ENCODE results near the gene COL28A1.

The COL28A1 gene

GRCh38 chr7:7519528-7519927, 16.1 kb downstream of the COL28A1 start:
- H3K9me3 Mint-ChIP-seq = no peaks in the 10 kb centered on the region
- DNase-seq (no peak), ATAC-seq (no peak)
- no peak overlapping the region for H3K27ac Mint-ChIP-seq
- H3K4me3 Mint-ChIP-seq = no peak overlapping the region
- H3K36me3 Mint-ChIP-seq (ENCODE audit: low read depth) = no peaks in the 10 kb centered on the region
- H3K27me3 Mint-ChIP-seq = no peaks in the 10 kb centered on the region
- H3K4me1 Mint-ChIP-seq = no peaks in the 10 kb centered on the region

- no peak overlapping the region for H3K27ac Mint-ChIP-seq
- no peak for DNase-seq
- H3K4me1 Mint-ChIP-seq = no peaks in the 10 kb centered on the region
- H3K27me3 Mint-ChIP-seq = no peaks in the 10 kb centered on the region
- H3K36me3 Mint-ChIP-seq (ENCODE audit: low read depth) = no peaks in the 10 kb centered on the region
- ATAC-seq = no peak
- H3K4me3 Mint-ChIP-seq = no peak overlapping the region
- no peaks in the 10 kb centered on the region for H3K9me3 Mint-ChIP-seq
Observed at GRCh38 chr7:7519056-7519455, 16.6 kb downstream of the COL28A1 start.

GRCh38 chr7:7517754-7518153, 17.9 kb downstream of the COL28A1 start:
- Mint-ChIP-seq H3K4me3 (no peak overlapping the region), H3K9me3 (no peaks in the 10 kb centered on the region), H3K36me3 (ENCODE audit: low read depth) (no peaks in the 10 kb centered on the region), H3K27me3 (no peaks in the 10 kb centered on the region), H3K27ac (no peak overlapping the region), H3K4me1 (no peaks in the 10 kb centered on the region)
- ATAC-seq (no peak), DNase-seq (no peak)

- Mint-ChIP-seq H3K36me3 (ENCODE audit: low read depth) (no peaks in the 10 kb centered on the region), H3K4me3 (no peak overlapping the region), H3K27me3 (no peaks in the 10 kb centered on the region), H3K27ac (no peak overlapping the region), H3K9me3 (no peaks in the 10 kb centered on the region), H3K4me1 (no peaks in the 10 kb centered on the region)
- ATAC-seq (no peak), DNase-seq (no peak)
Observed at GRCh38 chr7:7516662-7517061, 19.0 kb downstream of the COL28A1 start.

GRCh38 chr7:7516156-7516555, 19.5 kb downstream of the COL28A1 start:
- no peak overlapping the region for H3K4me3 Mint-ChIP-seq

GRCh38 chr7:7512861-7513597, 22.6 kb downstream of the COL28A1 start:
- no peak overlapping the region for H3K4me3 Mint-ChIP-seq
- ATAC-seq = no peak

More at GRCh38 chr7:7516156-7516555, 19.5 kb downstream of the COL28A1 start:
- Mint-ChIP-seq H3K27ac (no peak overlapping the region), H3K27me3 (no peaks in the 10 kb centered on the region), H3K4me1 (no peaks in the 10 kb centered on the region), H3K9me3 (no peaks in the 10 kb centered on the region), H3K36me3 (ENCODE audit: low read depth) (no peaks in the 10 kb centered on the region)
- no peak for DNase-seq
- ATAC-seq = peak; percentile 49

GRCh38 chr7:7510794-7511193, 24.9 kb downstream of the COL28A1 start:
- ATAC-seq (no peak), DNase-seq (no peak)
- H3K27me3 Mint-ChIP-seq = no peaks in the 10 kb centered on the region
- no peak overlapping the region for H3K27ac Mint-ChIP-seq
- no peaks in the 10 kb centered on the region for H3K36me3 Mint-ChIP-seq (ENCODE audit: low read depth)
- no peaks in the 10 kb centered on the region for H3K9me3 Mint-ChIP-seq
- no peak overlapping the region for H3K4me3 Mint-ChIP-seq
- H3K4me1 Mint-ChIP-seq = no peaks in the 10 kb centered on the region

More at GRCh38 chr7:7512861-7513597, 22.6 kb downstream of the COL28A1 start:
- Mint-ChIP-seq H3K9me3 (no peaks in the 10 kb centered on the region), H3K27me3 (no peaks in the 10 kb centered on the region), H3K4me1 (no peaks in the 10 kb centered on the region), H3K27ac (no peak overlapping the region), H3K36me3 (ENCODE audit: low read depth) (no peaks in the 10 kb centered on the region)
- no peak for DNase-seq

GRCh38 chr7:7505915-7506314, 29.8 kb downstream of the COL28A1 start:
- Mint-ChIP-seq H3K4me3 (no peak overlapping the region), H3K27ac (no peak overlapping the region), H3K27me3 (no peaks in the 10 kb centered on the region), H3K4me1 (no peaks in the 10 kb centered on the region), H3K9me3 (no peaks in the 10 kb centered on the region), H3K36me3 (ENCODE audit: low read depth) (no peaks in the 10 kb centered on the region)
- no peak for ATAC-seq
- DNase-seq = no peak

GRCh38 chr7:7504910-7505704, 30.6 kb downstream of the COL28A1 start:
- no peaks in the 10 kb centered on the region for H3K27me3 Mint-ChIP-seq
- no peak overlapping the region for H3K27ac Mint-ChIP-seq
- ATAC-seq (no peak), DNase-seq (no peak)
- H3K4me1 Mint-ChIP-seq = no peaks in the 10 kb centered on the region
- no peak overlapping the region for H3K4me3 Mint-ChIP-seq
- H3K36me3 Mint-ChIP-seq (ENCODE audit: low read depth) = no peaks in the 10 kb centered on the region
- H3K9me3 Mint-ChIP-seq = no peaks in the 10 kb centered on the region

- H3K4me1 Mint-ChIP-seq = no peaks in the 10 kb centered on the region
- peaks cover 2% of the 10 kb centered on the region for H3K27me3 Mint-ChIP-seq
- DNase-seq = no peak
- no peak for ATAC-seq
- no peaks in the 10 kb centered on the region for H3K36me3 Mint-ChIP-seq (ENCODE audit: low read depth)
- H3K9me3 Mint-ChIP-seq = no peaks in the 10 kb centered on the region
- no peak overlapping the region for H3K4me3 Mint-ChIP-seq
- H3K27ac Mint-ChIP-seq = no peak overlapping the region
Observed at GRCh38 chr7:7499892-7500291, 35.8 kb downstream of the COL28A1 start.

GRCh38 chr7:7498856-7499255, 36.8 kb downstream of the COL28A1 start:
- H3K27me3 Mint-ChIP-seq = peaks cover 4% of the 10 kb centered on the region
- H3K4me3 Mint-ChIP-seq = no peak overlapping the region
- no peaks in the 10 kb centered on the region for H3K36me3 Mint-ChIP-seq (ENCODE audit: low read depth)
- H3K4me1 Mint-ChIP-seq = no peaks in the 10 kb centered on the region
- ATAC-seq (no peak), DNase-seq (no peak)
- no peak overlapping the region for H3K27ac Mint-ChIP-seq
- H3K9me3 Mint-ChIP-seq = no peaks in the 10 kb centered on the region

GRCh38 chr7:7496311-7496710, 39.4 kb downstream of the COL28A1 start:
- H3K27ac Mint-ChIP-seq = no peak overlapping the region
- no peaks in the 10 kb centered on the region for H3K4me1 Mint-ChIP-seq
- no peak for DNase-seq
- H3K27me3 Mint-ChIP-seq = peaks cover 4% of the 10 kb centered on the region
- no peaks in the 10 kb centered on the region for H3K36me3 Mint-ChIP-seq (ENCODE audit: low read depth)
- no peaks in the 10 kb centered on the region for H3K9me3 Mint-ChIP-seq
- no peak for ATAC-seq
- no peak overlapping the region for H3K4me3 Mint-ChIP-seq

- ATAC-seq (no peak), DNase-seq (no peak)
- H3K9me3 Mint-ChIP-seq = no peaks in the 10 kb centered on the region
- H3K27ac Mint-ChIP-seq = no peak overlapping the region
- H3K27me3 Mint-ChIP-seq = peaks cover 4% of the 10 kb centered on the region
- H3K4me3 Mint-ChIP-seq = no peak overlapping the region
- no peaks in the 10 kb centered on the region for H3K36me3 Mint-ChIP-seq (ENCODE audit: low read depth)
- H3K4me1 Mint-ChIP-seq = no peaks in the 10 kb centered on the region
Observed at GRCh38 chr7:7495171-7495570, 40.5 kb downstream of the COL28A1 start.

- Mint-ChIP-seq H3K4me3 (no peak overlapping the region), H3K36me3 (ENCODE audit: low read depth) (no peaks in the 10 kb centered on the region), H3K27me3 (peaks cover 2% of the 10 kb centered on the region), H3K9me3 (peaks cover 6% of the 10 kb centered on the region), H3K27ac (no peak overlapping the region), H3K4me1 (peaks cover 3% of the 10 kb centered on the region)
- DNase-seq (no peak), ATAC-seq (no peak)
Observed at GRCh38 chr7:7491044-7491443, 44.6 kb downstream of the COL28A1 start.

- H3K36me3 Mint-ChIP-seq (ENCODE audit: low read depth) = no peaks in the 10 kb centered on the region
- peaks cover 11% of the 10 kb centered on the region for H3K9me3 Mint-ChIP-seq
- no peak overlapping the region for H3K4me3 Mint-ChIP-seq
- no peak for DNase-seq
- H3K27ac Mint-ChIP-seq = no peak overlapping the region
- peaks cover 2% of the 10 kb centered on the region for H3K27me3 Mint-ChIP-seq
- no peak for ATAC-seq
- peaks cover 3% of the 10 kb centered on the region for H3K4me1 Mint-ChIP-seq
Observed at GRCh38 chr7:7490003-7490402, 45.7 kb downstream of the COL28A1 start.
